ENCODE results near the gene ADAMTS6. TPM values are rescaled to one million over a fixed set of nuclear protein-coding genes. Genes with fewer than 3 reads are reported as not detected.
"Not testable (repeated sequence)": the region's sequence is repeated elsewhere in the genome, so short reads cannot be mapped to it uniquely, and the experiment has no call there.

Gene ADAMTS6
- total RNA-seq, 1 experiment from 2014 or later, result 0.23 TPM

GRCh38 chr5:65390208-65390607, 91.5 kb downstream of the ADAMTS6 start:
- TF ChIP-seq, protein P1, sequence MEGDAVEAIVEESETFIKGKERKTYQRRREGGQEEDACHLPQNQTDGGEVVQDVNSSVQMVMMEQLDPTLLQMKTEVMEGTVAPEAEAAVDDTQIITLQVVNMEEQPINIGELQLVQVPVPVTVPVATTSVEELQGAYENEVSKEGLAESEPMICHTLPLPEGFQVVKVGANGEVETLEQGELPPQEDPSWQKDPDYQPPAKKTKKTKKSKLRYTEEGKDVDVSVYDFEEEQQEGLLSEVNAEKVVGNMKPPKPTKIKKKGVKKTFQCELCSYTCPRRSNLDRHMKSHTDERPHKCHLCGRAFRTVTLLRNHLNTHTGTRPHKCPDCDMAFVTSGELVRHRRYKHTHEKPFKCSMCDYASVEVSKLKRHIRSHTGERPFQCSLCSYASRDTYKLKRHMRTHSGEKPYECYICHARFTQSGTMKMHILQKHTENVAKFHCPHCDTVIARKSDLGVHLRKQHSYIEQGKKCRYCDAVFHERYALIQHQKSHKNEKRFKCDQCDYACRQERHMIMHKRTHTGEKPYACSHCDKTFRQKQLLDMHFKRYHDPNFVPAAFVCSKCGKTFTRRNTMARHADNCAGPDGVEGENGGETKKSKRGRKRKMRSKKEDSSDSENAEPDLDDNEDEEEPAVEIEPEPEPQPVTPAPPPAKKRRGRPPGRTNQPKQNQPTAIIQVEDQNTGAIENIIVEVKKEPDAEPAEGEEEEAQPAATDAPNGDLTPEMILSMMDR (IDR thresholded peaks at IDR 0.05; ENCODE audit: insufficient read depth in 1 of 2, low read depth in 1 of 2, low read length in 1 of 2, severe bottlenecking in 1 of 2, unreplicated experiment in 1 of 2), result no peak
- no peak overlapping the region for H3K4me3 Mint-ChIP-seq (ENCODE audit: unreplicated experiment)
- no peaks in the 10 kb centered on the region for H3K4me1 Mint-ChIP-seq (ENCODE audit: low read depth, unreplicated experiment)
- POLR2A ChIA-PET, result no interaction called here
- peaks cover 3% of the 10 kb centered on the region for H3K27me3 Mint-ChIP-seq (ENCODE audit: insufficient read depth, unreplicated experiment)
- no peaks in the 10 kb centered on the region; the same call in 1 of the 2 replicates for H3K9me3 ChIP-seq
- no peak for DNase-seq
- no peaks in the 10 kb centered on the region for H3K36me3 ChIP-seq (ENCODE audit: control insufficient read depth, insufficient read depth, low read length)
- no peaks in the 10 kb centered on the region for H3K36me3 Mint-ChIP-seq (ENCODE audit: insufficient read depth, unreplicated experiment)
- H3K27me3 ChIP-seq (replicated peaks; ENCODE audit: control insufficient read depth, insufficient read depth, low read length), result no peaks in the 10 kb centered on the region
- H3K4me3 ChIP-seq (ENCODE audit: low read depth, low read length), result no peak overlapping the region
- BruUV-seq (replicated peaks), result no TSS peak
- no peaks in the 10 kb centered on the region for H3K4me1 ChIP-seq
- CTCF ChIA-PET, result interaction anchor here (1.0 kb wide), 1 partner anchor 93 kb away, joined by 3 read pairs; no protein-coding TSS in a partner anchor
- intact Hi-C loops (cut with micrococcal nuclease; ENCODE audit: unreplicated experiment), result loop anchor here (5.0 kb wide), 1 partner anchor 92 kb away; the partner anchor contains the start of gene ADAMTS6
- no peaks in the 10 kb centered on the region for H3K9me3 Mint-ChIP-seq (ENCODE audit: unreplicated experiment)
- H3K27ac Mint-ChIP-seq (ENCODE audit: unreplicated experiment), result no peak overlapping the region

DNA sequence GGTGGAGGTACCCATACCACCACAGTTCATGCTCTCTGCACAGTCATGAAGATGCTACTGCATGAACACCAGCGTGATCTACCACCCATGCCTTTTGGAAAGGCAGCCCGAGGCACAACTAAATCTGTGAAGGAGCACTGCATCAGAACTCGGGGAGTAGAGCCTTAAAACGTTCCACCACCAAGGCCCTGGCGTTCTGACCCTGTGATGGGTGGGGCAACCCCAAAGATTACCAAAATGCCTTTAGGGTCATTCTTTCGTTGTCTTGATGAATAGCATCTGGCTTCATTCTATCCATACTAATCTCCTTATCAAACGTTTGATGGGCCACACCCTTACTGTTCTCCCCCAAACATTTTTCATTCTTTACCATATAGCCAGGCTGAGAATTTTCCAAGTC, 97.9 kb downstream of the ADAMTS6 start:
- no peaks in the 10 kb centered on the region for H3K27me3 ChIP-seq (replicated peaks; ENCODE audit: control insufficient read depth, insufficient read depth, low read length)
- H3K4me1 ChIP-seq, result no peaks in the 10 kb centered on the region
- intact Hi-C loops (cut with micrococcal nuclease; ENCODE audit: unreplicated experiment), result loop anchor here (5.0 kb wide), 1 partner anchor 282 kb away; no protein-coding TSS in a partner anchor
- no peaks in the 10 kb centered on the region for H3K4me1 Mint-ChIP-seq (ENCODE audit: low read depth, unreplicated experiment)
- BruUV-seq (replicated peaks), result no TSS peak
- no peaks in the 10 kb centered on the region for H3K27me3 Mint-ChIP-seq (ENCODE audit: insufficient read depth, unreplicated experiment)
- no peaks in the 10 kb centered on the region for H3K36me3 ChIP-seq (ENCODE audit: control insufficient read depth, insufficient read depth, low read length)
- no peak overlapping the region for H3K4me3 ChIP-seq (ENCODE audit: low read depth, low read length)
- no peak for DNase-seq
- CTCF ChIA-PET, result no interaction called here
- POLR2A ChIA-PET, result no interaction called here
- no peak overlapping the region for H3K4me3 Mint-ChIP-seq (ENCODE audit: unreplicated experiment)
- no peaks in the 10 kb centered on the region for H3K9me3 ChIP-seq
- H3K27ac Mint-ChIP-seq (ENCODE audit: unreplicated experiment), result no peak overlapping the region
- no peaks in the 10 kb centered on the region for H3K9me3 Mint-ChIP-seq (ENCODE audit: unreplicated experiment)
- TF ChIP-seq, protein P1 (IDR thresholded peaks at IDR 0.05; ENCODE audit: insufficient read depth in 1 of 2, low read depth in 1 of 2, low read length in 1 of 2, severe bottlenecking in 1 of 2, unreplicated experiment in 1 of 2), result no peak
- H3K36me3 Mint-ChIP-seq (ENCODE audit: insufficient read depth, unreplicated experiment), result no peaks in the 10 kb centered on the region

GRCh38 chr5:65382582-65382981, 99.1 kb downstream of the ADAMTS6 start:
- Mint-ChIP-seq H3K9me3 (ENCODE audit: unreplicated experiment) (no peaks in the 10 kb centered on the region), H3K4me1 (ENCODE audit: low read depth, unreplicated experiment) (no peaks in the 10 kb centered on the region), H3K4me3 (ENCODE audit: unreplicated experiment) (no peak overlapping the region), H3K27me3 (ENCODE audit: insufficient read depth, unreplicated experiment) (no peaks in the 10 kb centered on the region), H3K27ac (ENCODE audit: unreplicated experiment) (no peak overlapping the region), H3K36me3 (ENCODE audit: insufficient read depth, unreplicated experiment) (no peaks in the 10 kb centered on the region)
- Histone ChIP-seq H3K9me3 (no peaks in the 10 kb centered on the region), H3K4me3 (ENCODE audit: low read depth, low read length) (no peak overlapping the region), H3K4me1 (no peaks in the 10 kb centered on the region), H3K27me3 (replicated peaks; ENCODE audit: control insufficient read depth, insufficient read depth, low read length) (no peaks in the 10 kb centered on the region), H3K36me3 (ENCODE audit: control insufficient read depth, insufficient read depth, low read length) (no peaks in the 10 kb centered on the region)
- POLR2A ChIA-PET, result no interaction called here
- no peak for DNase-seq
- CTCF ChIA-PET, result no interaction called here
- BruUV-seq (replicated peaks), result no TSS peak
- TF ChIP-seq, protein P1 (IDR thresholded peaks at IDR 0.05; ENCODE audit: insufficient read depth in 1 of 2, low read depth in 1 of 2, low read length in 1 of 2, severe bottlenecking in 1 of 2, unreplicated experiment in 1 of 2), result no peak
- intact Hi-C loops (cut with micrococcal nuclease; ENCODE audit: unreplicated experiment), result loop anchor here (5.0 kb wide), 1 partner anchor 280 kb away; no protein-coding TSS in a partner anchor

- H3K4me3 Mint-ChIP-seq (ENCODE audit: unreplicated experiment); H3K36me3 ChIP-seq (ENCODE audit: control insufficient read depth, insufficient read depth, low read length); POLR2A ChIA-PET; H3K9me3 ChIP-seq; H3K36me3 Mint-ChIP-seq (ENCODE audit: insufficient read depth, unreplicated experiment); H3K4me1 ChIP-seq; H3K9me3 Mint-ChIP-seq (ENCODE audit: unreplicated experiment); DNase-seq; CTCF ChIA-PET; intact Hi-C loops (cut with micrococcal nuclease; ENCODE audit: unreplicated experiment); BruUV-seq (replicated peaks); H3K27ac Mint-ChIP-seq (ENCODE audit: unreplicated experiment); H3K4me1 Mint-ChIP-seq (ENCODE audit: low read depth, unreplicated experiment); H3K27me3 ChIP-seq (replicated peaks; ENCODE audit: control insufficient read depth, insufficient read depth, low read length); H3K27me3 Mint-ChIP-seq (ENCODE audit: insufficient read depth, unreplicated experiment); H3K4me3 ChIP-seq (ENCODE audit: low read depth, low read length): not testable (repeated sequence)
Observed at GRCh38 chr5:65370505-65370904, 111.2 kb downstream of the ADAMTS6 start.
